Fibroblast of peridontal ligament (primary cell): ENCODE data around the gene ACAP1.
A peak's percentile ranks its signal among the peaks of the same experiment; 100 is the strongest.
"Not testable (repeated sequence)": the region's sequence is repeated elsewhere in the genome, so short reads cannot be mapped to it uniquely, and the experiment has no call there.

ENCODE experiments used
- DNase-seq: peaks from one replicate; pipeline ENCODE4 v3.0.0-alpha.2; 2010; ENCODE audit errors: extremely low read depth

ACAP1 gene

GRCh38 chr17:7328840-7329373 is 7.4 kb upstream of the ACAP1 start, which contains the start of gene NEURL4:
Gene NEURL4 (minus strand): TSS chr17:7329335. CDS start chr17:7329312, 23 bp downstream.
- no peak for DNase-seq

DNA sequence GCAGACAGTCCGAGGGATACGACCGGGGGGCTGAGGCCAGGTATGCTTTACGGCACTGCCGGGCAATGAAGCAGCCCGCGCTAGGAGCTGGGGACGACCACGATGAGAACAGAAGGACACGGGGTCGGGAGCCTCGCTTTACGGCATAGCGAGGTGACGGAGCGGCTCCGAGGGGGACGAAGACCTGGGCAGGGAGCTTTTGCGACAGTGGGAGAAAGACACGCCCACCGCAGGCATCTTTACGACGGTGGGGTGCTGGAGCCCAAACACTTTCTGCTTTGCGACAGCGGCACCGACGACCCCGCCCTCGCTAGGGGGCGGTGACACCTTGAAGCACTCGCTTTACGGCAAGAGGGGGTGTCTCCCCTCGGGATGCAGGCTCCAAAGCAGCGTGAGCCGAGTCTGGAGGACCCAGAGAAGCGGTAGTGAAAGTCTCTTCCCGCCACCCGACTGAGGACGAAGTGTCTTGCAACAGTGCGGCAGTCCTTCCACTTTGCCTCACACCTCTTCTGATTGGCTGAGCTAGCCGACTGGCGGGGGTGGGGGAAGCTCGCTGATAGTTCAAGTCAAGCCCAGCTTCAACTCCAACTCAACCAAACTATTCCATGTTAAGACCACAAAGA is 6.8 kb upstream of the ACAP1 start:
- peak; percentile 97 for DNase-seq

DNA sequence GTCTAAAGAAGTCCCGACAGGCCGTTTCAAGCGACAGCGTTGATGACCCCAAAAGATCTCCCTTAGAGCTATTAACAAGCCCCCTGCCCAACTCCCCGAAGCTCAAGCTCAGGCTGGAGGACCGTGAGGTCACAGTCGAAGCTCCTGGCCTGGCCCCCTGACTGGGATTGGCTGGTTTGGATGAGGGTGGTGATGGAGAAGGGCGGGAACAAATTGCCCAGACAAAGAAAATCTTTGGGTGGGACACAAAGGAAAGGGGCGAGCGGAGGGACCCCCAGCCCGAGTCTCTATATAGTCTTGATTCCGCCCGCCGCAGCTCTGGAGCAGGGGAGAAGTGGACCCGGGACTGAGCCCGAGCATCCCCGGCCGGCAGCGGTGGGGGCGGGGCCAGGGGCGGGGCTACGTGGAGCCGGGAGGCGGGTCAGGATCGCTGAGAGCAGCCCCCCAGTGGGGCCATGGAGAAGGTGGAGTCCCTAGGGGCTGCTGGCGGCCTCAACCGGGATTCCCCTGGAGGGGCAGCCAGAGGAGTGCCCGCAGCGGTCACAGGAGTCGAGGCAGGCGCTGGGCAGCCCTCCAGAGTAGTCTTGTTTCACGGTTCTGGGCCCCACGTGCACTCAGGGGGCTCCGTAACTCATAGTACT is 6.2 kb upstream of the ACAP1 start:
- peak; percentile 71 for DNase-seq

- DNase-seq = no peak
These were observed 5.7 kb upstream of the ACAP1 start for GRCh38 chr17:7330638-7331015.

DNA sequence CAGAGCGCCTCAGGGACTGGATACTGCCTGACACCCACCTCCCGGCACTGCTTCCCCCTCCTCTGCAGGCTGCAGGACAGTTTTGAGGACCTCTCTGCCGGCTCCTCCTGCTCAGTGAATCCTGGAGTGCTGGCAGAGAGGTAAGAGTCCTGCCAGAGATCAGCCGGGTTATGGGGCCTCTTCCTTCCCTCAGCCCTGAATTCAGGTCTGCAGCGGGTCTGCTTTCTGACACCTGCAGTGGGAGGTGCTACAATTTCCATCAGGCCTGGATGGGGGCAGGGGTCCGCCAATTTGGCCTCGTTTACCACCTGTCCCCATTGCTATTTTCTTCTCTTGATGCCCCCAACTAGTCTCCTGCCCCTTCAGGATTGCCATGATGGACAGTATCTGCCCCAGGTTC is 4.2 kb upstream of the ACAP1 start:
- no peak for DNase-seq

DNA sequence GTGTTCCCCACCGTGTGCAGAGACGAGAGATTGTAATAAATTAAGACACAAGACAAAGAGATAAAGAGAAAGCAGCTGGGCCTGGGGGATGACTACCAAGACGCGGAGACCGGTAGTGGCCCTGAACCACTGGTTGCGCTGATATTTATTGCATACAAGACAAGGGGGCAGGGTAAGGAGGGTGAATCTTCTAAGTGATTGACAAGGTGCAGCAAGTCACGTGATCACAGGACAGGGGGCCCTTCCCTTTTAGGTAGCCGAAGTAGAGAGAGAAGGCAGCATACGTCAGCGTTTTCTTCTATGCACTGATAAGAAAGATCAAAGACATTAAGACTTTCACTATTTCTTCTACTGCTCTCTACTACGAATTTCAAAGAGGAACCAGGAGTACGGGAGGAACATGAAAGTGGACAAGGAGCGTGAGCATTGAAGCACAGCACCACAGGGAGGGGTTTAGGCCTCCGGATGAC is 3.7 kb upstream of the ACAP1 start:
- DNase-seq = not testable (repeated sequence)

- no peak for DNase-seq
These were observed 1.3 kb upstream of the ACAP1 start for GRCh38 chr17:7334938-7335538.

- not testable (repeated sequence) for DNase-seq
These were observed 564 bp upstream of the ACAP1 start for GRCh38 chr17:7335765-7336164.

GRCh38 chr17:7337600-7337999 is 1.3 kb downstream of the ACAP1 start:
- not testable (repeated sequence) for DNase-seq

DNA sequence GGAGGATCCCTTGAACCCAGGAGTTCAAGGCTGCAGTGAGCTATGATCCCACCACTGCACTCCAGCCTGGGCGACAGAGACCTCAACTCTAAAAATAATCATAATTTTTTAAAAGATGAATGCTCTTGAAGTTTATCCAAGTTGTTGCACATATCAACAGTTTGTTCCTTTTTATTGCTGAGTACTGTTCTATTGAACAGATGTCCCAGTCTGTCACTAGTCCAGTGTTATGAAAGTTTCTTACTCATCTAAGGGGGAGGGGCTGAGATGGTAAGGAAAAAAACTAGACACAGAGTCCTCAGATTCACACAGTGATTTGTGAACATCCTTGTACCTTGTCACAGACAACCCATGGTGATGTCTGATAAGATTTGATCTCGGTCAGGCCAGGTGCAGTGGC is 3.9 kb downstream of the ACAP1 start:
- no peak for DNase-seq

GRCh38 chr17:7341842-7342241 is 5.5 kb downstream of the ACAP1 start:
- DNase-seq = no peak

GRCh38 chr17:7343250-7343649 is 6.9 kb downstream of the ACAP1 start:
- no peak for DNase-seq

DNA sequence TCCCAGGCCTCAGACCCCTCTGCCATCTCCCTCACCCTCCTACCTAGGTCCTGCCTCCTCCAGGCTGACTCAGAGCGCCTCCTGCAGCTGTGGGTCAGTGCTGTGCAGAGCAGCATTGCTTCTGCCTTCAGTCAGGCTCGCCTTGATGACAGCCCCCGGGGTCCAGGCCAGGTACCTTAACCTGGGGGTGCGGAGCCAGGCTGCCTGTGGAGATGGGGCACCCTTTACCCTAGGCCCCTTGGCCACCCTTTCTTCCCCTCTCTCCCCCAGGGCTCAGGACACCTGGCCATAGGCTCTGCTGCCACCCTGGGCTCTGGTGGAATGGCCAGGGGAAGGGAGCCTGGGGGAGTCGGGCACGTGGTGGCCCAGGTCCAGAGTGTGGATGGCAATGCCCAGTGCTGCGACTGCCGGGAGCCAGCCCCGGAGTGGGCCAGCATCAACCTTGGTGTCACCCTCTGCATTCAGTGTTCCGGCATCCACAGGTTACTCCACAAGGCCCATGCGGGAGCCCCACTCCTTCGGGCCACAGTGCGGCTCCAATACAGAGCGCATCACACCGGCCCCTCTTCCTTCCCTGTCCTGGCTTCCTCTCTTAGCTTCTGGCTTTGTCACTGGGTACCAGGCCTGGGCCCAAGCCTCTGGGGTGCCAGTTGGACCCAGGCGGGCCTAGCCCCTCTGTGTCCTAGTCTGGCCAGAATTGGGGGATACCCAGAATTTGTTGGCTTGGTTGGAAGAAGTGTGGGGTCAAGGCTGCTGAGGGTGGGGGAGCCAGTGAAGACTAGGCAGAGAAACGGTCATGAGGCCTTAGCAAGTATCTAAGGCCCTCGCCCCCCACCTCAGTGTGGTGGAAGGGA is 10.7 kb downstream of the ACAP1 start:
- no peak for DNase-seq

DNA sequence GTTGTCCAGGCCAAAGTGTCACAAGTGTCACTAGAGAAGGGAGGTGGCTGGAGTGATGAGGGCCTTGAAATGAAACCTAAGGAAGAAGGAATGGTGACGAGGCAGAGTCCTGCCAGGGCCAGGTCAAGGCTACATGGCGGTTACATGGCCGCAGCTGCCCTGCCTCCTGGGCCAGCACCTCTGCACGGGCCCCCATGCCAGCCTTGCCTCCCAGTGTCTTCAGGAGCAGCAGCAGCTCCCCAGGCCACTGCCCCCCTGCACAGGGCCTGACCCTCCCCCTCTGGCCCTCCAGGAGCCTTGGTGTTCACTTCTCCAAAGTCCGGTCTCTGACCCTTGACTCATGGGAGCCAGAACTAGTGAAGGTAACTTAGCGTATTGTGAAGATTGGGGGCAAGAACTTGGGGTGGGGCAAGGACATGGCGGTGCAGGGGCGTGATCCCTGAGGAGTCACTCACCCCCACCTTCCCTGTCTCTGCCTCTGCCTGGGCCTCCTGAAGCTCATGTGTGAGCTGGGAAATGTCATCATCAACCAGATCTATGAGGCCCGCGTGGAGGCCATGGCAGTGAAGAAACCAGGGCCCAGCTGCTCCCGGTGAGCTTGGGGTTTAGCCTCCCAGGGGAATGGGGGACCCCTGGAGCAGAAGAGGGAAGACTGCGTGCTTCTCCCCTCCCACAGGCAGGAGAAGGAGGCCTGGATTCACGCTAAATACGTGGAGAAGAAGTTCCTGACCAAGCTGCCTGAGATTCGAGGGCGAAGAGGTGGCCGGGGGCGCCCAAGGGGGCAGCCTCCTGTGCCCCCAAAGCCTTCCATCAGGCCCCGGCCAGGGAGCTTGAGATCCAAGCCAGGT is 11.5 kb downstream of the ACAP1 start:
- no peak for DNase-seq

DNA sequence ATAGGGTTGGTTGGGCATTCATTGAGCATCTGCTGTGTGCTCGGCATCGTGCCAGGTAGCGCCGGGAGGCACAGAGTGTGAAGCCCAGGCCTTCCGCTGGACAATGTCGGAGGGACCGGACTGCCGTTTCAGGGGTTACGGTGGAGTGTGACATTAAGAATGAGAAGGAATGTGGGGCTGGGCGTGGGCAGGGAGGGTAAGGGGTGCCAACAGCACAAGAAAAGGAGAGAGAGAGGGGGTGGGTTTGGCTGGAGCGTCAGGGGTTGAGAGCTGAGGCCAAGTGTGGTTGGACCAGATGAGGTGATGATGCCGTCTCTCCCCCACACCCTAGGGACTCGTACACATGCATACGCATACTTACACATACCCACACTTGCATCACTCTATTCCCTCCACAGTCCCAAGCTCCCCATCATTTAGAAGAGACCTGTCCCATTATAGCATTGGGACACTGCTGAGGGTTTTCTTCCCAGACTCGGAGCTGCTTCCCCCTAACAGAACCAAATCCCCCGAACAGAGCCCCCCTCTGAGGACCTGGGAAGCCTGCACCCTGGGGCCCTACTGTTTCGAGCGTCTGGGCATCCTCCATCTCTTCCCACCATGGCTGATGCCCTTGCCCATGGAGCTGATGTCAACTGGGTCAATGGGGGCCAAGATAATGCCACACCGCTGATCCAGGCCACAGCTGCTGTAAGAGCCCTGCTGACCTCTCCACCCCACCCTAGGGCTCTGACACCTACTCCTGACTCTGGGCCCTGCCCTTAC is 12.3 kb downstream of the ACAP1 start:
- peak; percentile 64 for DNase-seq

DNA sequence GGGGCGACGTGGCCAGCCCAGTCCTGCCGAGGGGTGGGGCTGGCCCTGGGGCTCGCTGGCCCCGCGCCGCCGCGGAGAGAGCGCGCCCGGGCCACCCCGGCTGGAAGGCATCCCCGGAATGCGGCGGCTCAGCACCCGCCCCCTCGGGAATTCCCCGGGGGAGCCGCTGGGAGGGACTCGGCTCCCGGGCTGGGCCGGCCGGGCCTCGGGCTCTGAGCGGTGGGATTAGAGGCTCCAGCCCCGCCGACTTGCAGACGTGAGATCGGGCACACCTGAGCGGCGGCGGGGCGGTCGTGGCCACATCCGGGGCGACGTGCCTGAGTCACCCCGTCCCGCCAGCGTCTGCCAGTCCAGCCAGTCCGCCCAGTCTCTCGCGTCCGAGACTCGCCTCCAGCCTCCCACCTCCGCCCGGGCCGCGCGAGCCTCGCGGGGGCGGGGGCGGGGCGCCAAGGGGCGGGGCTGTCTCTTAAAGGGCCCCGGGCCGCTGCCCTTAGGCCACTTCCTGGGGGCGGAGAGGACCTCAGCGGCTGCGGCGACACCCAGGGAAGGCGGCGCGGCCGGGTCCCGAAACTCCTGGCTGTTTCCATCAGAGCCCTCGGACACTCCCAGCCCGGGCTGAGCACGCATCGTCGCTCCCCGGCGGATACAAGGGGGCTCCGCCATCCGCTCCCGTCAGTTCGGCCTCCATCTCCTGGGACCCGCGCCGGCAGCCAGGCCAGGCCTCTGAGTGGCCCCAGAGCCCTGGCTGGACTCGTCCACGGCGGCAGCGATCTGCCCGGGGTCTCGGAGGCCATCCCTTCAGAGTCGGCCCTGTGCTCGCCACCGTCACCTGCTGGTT is 15.6 kb downstream of the ACAP1 start, which contains the start of gene KCTD11:
KCTD11 (plus strand) TSS at position 498 of the 838 bp plus-strand sequence.
- peak; percentile 82 for DNase-seq

DNA sequence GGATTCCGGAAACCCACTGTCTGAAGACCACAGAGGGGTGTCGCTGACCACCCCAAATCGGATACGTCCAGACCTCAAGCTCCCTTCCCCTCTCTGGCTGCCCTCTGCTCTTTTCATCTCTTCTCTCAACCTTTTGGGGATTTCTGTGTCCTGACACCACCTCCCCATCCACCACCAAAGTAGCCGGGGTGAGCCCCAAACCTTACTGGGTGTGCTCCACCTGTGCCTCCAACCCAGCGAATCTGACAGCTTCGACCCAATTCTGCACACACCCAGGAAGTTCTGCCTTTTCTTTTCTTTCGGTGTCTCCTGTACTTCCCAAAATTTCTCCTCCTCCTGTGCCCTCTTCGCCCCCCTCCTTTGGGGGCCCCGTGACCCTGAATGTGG is 16.2 kb downstream of the ACAP1 start:
- DNase-seq = no peak

DNA sequence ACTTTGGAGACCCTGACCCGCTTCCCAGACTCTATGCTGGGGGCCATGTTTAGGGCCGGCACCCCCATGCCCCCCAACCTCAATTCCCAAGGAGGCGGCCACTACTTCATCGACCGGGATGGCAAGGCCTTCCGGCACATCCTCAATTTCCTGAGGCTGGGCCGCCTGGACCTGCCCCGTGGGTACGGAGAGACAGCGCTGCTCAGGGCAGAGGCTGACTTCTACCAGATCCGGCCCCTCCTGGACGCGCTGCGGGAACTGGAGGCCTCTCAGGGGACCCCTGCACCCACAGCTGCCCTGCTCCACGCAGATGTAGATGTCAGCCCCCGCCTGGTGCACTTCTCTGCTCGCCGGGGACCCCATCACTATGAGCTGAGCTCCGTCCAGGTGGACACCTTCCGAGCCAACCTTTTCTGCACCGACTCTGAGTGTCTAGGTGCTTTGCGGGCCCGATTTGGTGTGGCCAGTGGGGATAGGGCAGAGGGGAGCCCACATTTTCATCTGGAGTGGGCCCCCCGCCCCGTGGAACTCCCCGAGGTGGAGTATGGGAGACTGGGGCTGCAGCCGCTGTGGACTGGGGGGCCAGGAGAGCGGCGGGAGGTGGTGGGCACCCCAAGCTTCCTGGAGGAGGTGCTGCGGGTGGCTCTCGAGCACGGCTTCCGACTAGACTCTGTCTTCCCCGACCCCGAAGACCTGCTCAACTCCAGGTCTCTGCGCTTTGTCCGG is 16.7 kb downstream of the ACAP1 start:
- no peak for DNase-seq
